Activated CD8-positive, alpha-beta memory T cell treated with anti-CD3 and anti-CD28 coated beads for 48 hours (primary cell): ENCODE data around the gene LY6G6C.

Source experiments
- DNase-seq, 3 experiments: peaks; one replicate each; pipeline ENCODE4 v3.0.0-alpha.2; 2020; ENCODE audit warnings: low read depth in 2 of 3, low spot score in 2 of 3

The LY6G6C gene

DNA sequence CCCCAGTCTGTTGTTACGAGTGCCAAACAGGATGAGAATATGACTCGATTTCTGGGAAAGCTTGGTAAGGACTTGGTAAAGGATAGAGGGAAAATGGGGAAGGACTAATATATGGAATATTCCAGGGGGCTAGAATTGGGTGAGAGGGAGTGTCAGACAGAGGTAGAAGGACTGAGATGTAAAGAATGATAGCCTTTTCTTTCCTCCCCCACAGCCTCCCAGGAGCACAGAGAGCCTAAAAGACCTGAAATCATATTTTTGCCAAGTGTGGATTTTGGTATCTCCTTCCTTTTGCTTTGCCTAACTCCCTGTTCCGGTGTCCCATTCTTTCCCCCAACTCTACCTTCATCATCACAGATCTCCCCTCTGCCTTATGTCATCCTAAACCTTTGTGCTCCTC lies 21.3 kb upstream of the LY6G6C start:
- no peak for DNase-seq

DNA sequence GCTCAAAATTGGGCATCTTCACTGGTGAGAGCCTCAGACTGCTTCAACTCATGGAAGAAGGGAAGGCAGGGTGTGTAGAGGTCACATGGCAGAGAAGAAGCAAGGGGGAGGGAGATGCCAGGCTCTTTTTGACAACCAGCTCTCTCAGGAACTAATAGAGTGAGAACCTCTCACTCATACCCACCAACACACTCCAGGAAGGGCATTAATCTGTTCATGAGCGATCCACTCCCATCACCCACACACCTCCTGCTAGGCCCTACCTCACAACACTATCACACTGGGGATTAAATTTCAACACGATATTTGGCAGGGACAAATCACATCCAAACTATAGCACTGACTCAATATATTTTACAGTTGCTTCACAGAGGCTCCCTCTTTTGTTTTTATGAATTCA lies 20.3 kb upstream of the LY6G6C start:
- no peak for DNase-seq

DNA sequence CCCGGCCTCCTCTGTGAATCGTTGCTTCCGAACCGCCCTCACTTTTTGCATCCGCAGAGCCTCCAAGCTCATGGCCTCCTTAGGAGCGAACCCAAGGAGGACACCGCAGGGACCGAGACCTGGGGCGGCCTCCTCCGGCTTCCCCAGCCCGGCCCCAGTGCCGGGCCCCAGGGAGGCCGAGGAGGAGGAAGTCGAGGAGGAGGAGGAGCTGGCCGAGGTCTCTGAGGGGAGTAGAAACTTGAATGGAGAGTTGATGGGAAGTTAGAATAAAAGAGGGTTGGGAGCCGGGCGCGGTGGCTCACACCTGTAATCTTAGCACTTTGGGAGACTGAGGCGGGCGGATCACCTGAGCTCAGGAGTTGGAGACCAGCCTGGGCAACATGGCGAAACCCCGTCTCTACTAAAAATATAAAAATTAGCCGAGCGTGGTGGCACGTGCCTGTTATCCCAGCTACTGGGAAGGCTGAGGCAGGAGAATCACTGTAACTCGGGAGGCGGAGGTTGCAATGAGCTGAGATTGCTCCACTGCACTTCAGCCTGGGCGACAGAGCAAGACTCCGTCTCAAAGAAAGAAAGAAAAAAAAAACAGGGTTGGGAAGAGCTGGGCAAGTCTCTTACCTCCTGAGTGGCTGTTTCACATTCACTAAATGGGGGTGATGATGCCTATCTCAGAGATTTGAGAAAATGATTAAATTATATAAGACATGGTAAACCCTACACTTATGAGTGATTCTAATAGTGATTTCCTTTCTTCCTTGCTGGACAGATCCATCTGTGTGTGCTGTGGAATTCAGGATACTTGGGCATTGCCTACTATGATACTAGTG lies 19.1 kb upstream of the LY6G6C start:
- no peak for DNase-seq

DNA sequence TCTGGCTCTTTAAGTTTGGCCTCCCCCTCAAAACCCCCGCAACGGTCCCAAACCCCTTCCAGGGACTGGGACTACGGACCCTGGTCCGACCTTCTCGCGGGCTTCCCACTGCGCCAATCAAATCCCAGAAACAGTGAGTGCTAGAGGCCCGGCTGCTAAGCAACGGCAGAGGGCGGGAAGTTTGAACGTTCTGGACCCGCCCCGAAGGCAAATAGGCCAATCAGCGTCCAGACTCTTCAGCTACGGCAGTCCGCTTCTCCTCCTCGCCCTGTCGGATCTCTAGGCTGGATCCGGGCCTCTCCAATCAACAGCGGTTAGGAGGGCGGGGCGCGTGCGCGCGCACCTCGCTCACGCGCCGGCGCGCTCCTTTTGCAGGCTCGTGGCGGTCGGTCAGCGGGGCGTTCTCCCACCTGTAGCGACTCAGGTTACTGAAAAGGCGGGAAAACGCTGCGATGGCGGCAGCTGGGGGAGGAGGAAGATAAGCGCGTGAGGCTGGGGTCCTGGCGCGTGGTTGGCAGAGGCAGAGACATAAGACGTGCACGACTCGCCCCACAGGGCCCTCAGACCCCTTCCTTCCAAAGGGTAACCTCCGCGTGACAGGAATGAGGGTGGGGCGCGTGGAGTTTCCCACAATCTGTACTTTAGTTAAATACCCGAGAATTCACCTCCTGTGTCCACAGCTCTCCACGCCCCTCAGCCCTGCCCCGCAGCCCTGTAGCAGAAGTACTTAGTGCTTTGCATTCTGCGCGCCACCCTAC lies 18.3 kb upstream of the LY6G6C start, which contains the start of gene MSH5:
Gene MSH5 (plus strand): TSS at position 367 of the 758 bp plus-strand sequence. CDS start 462 bp downstream, outside the sequence.
- DNase-seq: peak; percentile 86 to 96 (median 89)

DNA sequence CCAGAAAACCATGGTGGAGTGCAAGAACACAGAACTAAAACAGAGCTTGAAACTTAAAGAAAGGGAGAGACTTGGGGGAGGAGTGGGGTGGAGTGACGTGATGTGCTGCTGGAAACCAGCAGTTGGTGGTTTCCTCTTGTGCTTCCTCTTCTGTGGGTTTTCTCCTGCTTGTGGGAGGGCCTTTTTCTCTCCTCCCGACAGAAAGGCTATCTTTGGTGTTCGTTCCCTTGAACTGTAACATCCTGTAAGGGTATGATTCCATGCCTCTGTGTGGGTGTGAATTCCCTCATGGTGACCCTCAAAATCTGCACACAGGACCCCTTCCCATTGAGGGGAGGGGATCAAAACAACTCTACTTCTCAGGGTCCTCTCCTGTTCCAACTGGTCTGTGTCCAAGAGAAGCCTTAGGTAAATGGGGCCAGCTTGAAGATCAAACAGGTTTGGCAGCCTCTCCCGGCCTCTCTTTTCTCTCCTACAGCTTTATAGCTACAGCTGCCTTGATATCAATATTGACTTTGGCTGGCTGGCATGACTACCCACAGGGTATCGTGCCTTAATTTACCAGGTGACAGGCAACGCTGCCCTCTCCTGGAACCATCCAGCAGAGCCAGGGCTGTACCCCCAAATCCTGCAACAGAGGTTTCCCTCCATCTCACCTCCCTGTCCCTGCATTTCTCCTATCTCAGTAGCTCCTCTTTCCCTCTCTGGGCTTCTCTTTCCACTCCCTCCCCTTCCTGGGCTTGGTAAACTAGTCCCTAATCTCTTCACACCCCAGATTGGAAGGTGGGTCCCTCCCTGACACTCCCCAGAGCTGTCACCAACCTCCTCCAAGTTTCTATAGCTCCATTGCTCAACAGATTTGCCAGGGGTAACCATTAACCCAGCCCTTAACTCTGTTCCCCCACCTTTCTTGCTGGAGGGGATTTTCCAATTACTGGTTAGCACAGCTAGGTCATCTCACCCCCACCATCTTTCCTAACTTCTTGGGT lies 16.7 kb upstream of the LY6G6C start:
- DNase-seq: no peak

DNA sequence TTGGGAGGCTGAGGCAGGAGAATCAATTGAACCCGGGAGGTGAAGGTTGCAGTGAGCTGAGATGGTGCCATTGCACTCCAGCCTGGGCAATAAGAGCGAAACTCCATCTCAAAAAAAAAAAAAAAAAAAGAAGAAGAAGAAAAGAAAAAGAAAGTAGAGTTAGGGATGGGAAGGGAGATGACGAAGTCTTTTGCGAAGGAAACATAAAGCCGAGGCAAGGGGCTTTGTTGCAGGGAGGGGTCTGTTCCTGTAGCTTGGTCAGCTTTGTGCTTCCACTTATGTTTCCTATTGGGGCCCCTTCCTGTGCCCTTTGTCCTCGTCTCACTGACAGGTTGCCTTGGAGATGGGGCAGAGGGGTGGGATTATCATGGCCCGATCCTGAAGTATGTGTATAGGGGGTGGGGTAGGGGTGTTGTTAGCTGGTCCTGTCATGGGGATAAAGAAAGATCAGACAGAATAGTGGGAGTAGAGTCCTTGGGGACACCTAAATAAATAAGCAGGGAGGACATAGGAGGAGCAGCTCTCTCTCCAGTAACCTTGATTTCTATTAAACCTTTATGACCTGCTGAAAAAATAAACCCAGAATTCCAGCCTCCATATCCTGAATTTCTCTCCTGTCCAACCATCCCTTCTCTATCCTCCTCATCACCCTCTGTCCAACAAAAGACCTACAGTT lies 15.9 kb upstream of the LY6G6C start:
- no peak for DNase-seq

DNA sequence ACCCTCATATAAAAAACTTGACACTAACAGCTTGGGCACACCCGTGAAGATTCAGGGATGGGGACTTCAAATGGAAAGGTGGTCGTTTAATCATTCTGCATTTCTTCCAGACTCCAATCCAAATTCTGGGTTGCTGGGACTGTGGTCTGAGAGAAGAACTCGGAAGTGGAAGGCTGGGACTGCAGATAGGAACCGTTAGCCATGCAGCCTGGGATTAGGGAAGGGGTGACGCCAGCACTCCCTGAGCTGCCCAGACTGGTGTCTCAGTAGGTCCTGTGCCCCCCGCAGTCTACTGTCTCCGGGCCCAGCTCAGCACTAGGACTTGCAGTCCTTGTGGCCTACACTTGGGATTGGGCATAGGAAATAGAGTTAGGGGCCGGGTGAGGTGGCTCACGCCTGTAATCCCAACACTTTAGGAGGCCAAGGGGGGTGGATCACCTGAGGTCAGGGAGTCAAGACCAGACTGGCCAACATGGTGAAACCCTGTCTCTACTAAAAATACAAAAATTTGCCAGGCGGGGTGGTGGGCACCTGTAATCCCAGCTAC lies 15.3 kb upstream of the LY6G6C start:
- no peak for DNase-seq

DNA sequence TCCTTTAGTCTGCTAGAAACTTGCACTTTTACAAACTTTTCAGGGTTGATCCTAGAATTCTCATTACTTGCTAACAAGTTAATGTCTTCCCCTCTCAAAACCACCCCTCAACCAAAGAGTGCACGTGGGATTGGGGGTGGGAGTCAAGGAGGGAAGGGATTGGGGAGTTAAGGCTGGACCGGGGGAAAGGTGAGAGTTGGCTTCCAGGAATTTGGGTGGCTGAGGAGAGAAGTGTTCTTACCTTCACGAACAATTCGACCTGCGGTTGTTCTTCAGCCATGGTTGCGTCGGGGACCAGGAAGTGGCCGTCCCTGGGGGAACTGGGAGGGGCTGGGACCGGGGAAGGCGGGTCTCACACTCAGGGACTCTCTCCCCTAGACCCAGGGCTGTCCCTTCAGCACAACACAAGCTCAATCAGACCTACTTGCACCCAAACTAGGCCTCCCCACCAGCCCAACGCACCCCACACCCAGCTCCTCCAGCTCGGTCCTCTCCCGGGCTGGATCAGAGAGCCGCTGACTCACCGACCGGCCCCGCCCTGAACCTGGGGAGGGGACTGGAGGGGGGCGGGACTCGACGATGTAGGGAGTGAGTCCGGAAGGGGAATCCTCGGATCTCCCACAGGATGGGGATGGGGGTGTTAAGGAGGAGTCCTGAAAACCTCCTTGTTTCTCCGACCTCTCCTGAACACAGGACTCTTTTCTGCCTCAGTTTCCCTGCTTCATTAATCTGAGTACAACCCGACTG lies 14.6 kb upstream of the LY6G6C start, which contains the start of gene CLIC1:
Gene CLIC1 (minus strand): TSS at position 510 of the 747 bp plus-strand sequence. CDS start 230 bp downstream, at position 280.
- DNase-seq: peak; percentile 56 to 62 (median 58)

DNA sequence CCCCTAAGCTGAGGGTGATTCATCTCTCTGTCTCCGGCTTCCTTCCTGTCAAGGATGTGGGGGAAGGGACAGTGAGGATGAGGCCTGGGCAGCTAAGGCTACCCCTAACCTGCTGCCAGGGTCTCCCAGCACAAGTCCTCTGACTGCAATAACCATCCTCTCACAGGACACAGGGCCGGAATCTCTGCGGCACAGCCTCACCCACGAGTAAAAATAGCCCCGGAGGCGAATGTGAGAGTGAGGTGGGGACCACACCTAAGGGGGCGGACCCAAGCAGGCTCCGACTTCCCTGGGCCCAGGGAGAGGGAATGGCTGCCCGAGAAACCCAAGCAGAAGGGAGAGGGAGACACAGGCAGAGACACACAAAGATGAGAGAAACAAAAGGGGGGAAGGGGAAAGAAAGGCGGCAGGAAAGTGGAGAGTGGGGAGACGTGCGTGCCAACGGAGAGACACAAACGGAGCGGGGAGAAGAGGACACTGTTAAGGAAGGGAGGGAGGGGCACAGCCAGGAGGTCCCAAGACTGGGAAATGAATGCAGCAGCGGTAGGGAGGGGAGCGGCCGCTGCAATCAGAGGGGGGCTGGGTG lies 13.4 kb upstream of the LY6G6C start:
- DNase-seq: no peak

DNA sequence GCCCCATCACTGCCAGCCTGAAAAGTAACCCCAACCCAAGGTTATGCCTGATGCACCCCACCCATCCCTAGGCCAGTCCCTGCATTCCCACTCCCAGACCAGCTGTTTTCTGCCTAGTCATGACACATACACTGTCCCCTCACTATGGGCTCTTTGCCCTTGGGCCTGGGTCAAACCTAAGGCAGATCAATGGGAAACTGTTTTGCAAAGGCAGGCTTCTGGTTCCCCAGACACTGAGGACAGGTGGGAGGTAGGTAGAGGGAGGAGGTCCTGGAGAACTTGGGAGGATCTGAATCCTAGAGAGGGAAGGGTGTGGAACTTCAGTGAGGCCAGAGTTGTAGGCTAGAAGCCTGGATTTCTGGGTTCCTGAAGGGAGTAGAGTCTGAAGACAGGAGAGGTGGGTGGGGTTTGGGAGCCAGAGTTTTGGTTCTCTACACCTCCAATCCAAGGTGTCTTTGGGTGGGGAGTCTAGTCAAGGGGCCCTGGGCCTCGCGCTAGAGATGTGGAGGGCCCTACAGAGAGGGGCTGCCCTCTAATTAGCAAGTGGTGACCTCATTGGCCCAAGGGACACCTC lies 12.8 kb upstream of the LY6G6C start:
- no peak for DNase-seq

DNA sequence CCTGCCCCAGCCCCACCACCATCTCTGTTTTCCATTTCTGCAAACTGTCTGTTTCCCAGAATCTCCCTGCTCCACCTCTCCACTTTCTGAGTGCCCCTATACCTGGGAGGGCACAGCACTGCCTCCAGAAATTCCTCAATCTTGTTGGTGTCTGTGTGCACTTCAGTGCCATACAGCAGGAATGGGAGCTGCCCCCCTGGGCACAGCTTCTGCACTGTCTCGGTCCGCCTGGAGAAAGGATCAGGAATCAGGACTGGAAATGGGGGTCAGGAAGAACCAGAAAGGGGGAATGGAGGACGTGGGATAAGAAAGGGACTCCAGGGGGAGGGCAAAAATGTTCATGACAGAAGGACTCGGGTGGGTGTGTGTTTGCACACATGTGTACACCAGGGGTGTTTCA lies 12.2 kb upstream of the LY6G6C start:
- DNase-seq: no peak

DNA sequence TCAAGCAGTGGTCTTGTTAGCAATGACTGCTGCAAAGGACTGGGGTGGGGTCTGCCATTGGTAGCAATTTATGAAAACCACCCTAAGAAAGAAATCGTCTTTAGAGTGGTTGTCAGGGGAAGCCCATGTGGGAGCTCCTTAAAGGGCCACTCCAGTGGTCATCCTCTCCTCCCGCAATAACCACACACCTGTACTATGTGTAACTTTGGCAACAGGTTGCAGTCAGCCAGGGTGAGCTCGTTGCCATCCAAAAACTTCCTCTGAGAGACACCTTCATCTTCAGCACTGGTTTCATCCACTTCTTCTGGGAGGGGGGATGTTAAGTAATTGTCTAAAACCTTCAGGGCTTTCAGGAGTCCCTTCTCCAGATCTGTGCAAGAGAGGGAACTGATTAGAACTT lies 10.5 kb upstream of the LY6G6C start:
- DNase-seq: no peak

DNA sequence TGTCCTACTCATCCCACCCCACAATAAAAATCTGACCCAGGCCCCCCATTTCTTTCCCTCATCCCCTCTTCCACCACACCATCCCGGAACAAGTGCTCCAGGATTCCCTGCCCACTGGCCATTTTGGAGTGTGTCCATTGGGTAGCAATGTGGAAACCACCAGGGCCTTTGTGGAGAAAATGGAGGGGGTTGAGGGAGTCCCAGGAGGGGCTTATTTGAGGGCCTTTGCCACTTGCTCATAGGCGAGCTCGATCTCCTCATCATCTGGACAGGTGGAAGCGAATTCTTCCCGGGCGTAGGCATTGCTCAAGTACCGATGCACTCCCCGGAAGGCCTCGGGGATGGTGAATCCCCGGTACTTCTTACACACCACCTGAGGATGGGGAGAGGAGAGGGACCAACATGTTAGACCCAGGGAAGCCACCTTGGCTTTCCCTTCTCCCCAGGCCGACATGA lies 9.1 kb upstream of the LY6G6C start:
- no peak for DNase-seq

DNA sequence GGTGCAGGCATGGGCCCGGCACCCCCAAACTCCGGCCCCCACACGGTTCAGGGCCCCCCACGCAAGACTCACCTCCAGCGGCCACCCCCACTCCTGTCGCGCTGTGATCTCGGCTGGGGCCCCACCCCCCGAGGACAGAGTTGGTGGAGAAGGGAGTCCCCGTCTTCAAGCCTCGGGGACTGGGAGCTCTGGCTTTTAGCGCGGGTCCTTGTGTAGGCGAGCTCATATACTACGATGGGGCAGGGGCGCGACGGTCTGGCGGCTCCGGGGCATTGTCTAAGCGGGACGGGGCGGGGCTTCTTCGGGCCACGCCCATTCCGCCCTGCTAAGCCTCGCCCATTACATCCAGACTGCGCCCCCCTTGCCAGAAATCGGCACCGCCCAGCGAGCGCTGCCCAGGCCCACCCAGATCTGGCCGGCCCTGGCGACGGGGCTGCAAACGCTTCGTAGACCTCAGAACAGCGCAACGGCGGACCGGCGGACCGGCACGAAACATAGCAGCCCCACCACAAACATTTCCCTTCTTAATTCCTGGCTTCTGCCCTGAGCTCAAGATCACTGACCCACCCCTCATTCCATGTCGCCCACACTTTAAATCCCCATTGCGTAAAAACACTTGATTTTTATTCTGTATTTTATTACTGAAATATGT lies 8.6 kb upstream of the LY6G6C start:
- peak in 2 of 3 experiments; percentile 40 to 57 for DNase-seq

DNA sequence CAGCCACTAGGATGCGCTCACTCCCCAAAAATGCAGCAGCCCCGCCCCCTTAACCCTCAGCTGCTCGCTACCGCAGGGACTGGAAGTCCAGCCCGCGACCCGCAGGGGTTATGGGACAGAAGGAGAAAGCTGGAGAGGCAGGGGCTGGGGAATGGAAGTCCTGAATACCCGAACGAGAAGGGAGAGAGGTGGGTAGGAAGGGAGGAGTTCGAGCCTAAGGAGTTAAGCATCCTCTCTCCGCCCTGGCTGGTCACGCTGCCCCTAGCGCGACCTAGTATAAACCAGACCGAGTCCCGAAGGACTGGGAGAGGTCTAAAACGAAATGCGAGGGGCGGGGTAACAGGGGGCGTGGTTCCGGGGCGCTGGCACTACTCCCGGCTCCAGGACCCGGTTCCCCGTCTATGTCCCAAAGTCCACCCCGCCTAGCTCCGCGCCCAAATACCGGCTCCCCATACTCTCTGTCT lies 8.0 kb upstream of the LY6G6C start:
- peak in 2 of 3 experiments; percentile 65 to 74 for DNase-seq

DNA sequence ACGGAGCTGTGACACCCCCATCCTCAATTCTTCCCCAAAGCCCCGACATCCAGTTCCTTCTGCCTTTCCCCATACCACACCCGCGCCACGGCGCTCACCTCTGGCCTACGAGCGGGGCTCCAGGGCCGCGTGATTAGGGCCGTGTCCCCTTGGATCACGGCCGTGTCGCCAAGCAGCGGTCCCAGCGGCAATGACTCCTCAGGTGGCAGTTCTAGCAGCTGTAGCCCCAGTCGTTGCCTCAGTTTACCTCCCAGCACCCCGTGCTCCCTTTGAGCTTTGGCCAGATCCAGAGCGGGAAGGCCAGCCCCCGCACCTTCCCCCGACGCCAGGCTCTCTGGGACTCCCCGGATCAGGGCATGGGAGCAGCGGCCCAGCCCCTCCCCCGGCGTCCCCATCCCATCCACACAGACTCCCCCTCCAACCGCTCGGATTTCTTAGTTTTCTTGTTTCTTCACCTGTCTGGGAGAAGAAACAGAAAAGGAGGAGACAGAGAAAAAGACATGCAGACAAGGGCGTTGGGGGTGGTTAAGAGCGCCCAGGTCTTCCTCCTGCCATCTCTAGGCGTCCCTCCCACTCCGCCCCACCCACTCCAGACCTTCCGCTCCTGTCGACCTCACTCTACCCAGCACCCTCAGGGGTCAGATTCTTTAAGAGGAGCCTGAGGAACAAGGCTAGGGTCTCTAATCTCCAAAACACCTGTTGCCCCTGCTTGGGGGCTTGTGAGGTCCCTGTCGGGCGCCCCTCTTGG lies 7.4 kb upstream of the LY6G6C start, which contains the start of gene DDAH2:
Gene DDAH2 (minus strand): TSS at position 533 of the 748 bp plus-strand sequence. CDS start 138 bp downstream, at position 395.
- DNase-seq: no peak
